Measurements from ENCODE around the gene MACO1. TPM values are rescaled to one million over a fixed set of nuclear protein-coding genes. Genes with fewer than 3 reads are reported as not detected.

MACO1 gene
- total and polyA plus RNA-seq, 2 of the 8 experiments (the other 6 are each of a cell fraction or from before 2014, with no cell fraction given): 3.5 to 15.1 TPM

DNA sequence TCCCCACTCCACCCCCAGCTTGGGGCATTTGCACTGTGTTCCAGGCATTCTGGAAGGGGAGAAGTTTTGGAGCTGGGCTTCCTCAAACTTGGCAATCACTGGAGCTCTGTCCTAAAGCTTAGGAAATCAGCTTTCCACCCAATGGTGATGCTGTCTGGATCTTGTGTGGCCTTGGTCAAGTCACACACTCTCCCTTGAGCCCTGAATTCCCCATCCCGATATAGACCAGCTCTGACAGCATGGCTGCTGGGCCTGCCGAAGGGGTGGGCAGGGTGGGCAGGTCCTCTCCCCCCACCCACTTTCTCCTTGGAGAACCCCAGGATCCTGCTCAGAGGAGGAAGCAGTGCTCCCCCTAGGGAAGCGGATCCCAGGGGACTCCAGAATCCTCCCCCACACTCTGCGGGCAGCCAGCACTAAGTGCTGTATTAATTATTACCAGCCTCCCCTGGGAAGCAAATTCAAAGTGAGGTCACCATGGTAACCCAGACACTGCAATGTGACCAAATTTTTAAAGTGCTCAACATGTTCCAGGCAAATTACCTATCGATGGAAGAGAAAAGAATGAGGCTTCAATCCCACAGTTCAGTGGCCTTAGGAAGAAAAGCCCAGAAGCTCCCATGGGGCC is 91.4 kb downstream of the MACO1 start:
- Histone ChIP-seq H3K4me2 (ENCODE audit: insufficient read depth in 1 of 2, low read depth in 2 of 2, low read length in 2 of 2) (no peak overlapping the region), H3K18ac (ENCODE audit: extremely low read depth, low read length) (no peak overlapping the region), H3K9me3 (ENCODE audit: insufficient read depth in 2 of 2, low read depth in 1 of 2, low read length in 1 of 2) (peaks cover 0 to 5% of the 10 kb centered on the region in 2 experiments; a peak in 1 of 4 replicates), H3K4me1 (replicated peaks in 1 of 4; ENCODE audit: control insufficient read depth in 3 of 4, insufficient read depth in 4 of 4, low read length in 3 of 4) (peaks cover 4 to 8% (median 4%) of the 10 kb centered on the region in 4 experiments; a peak in 6 of 7 replicates), H2AK5ac (ENCODE audit: low read depth, low read length) (no peak overlapping the region), H3K4me3 (ENCODE audit: extremely low read depth in 1 of 4, insufficient read depth in 2 of 4, low read depth in 3 of 4, low read length in 4 of 4) (no peak overlapping the region), H2BK12ac (ENCODE audit: low read depth, low read length) (no peak overlapping the region), H3K14ac (ENCODE audit: insufficient read length) (no peak overlapping the region), H3K79me2 (ENCODE audit: control insufficient read depth in 1 of 2, insufficient read depth in 2 of 2, low read length in 2 of 2) (no peaks in the 10 kb centered on the region), H2BK20ac (ENCODE audit: low read length) (no peak overlapping the region), H4K20me1 (replicated peaks in 1 of 2; ENCODE audit: control insufficient read depth in 1 of 2, insufficient read depth in 2 of 2, low read length in 2 of 2) (no peaks in the 10 kb centered on the region), H2BK120ac (replicated peaks; ENCODE audit: low read depth, low read length) (no peak overlapping the region), H3K56ac (replicated peaks; ENCODE audit: insufficient read length, low read depth, low read length) (no peak overlapping the region), H3K23me2 (ENCODE audit: low read depth, low read length) (no peaks in the 10 kb centered on the region), H3K27me3 (replicated peaks in 1 of 4; ENCODE audit: control insufficient read depth in 3 of 4, extremely low read depth in 1 of 4, insufficient read depth in 3 of 4, low read length in 3 of 4) (no peaks in the 10 kb centered on the region; a peak in 1 of 7 replicates), H2AFZ (ENCODE audit: low read length) (no peak overlapping the region), H3K4ac (replicated peaks; ENCODE audit: insufficient read length, low read depth, low read length) (no peak overlapping the region), H3K79me1 (ENCODE audit: low read depth, low read length) (no peaks in the 10 kb centered on the region), H3K23ac (ENCODE audit: insufficient read length) (no peak overlapping the region), H3K36me3 (ENCODE audit: control insufficient read depth in 2 of 4, insufficient read depth in 4 of 4, low read length in 3 of 4) (no peaks in the 10 kb centered on the region), H4K5ac (ENCODE audit: insufficient read length, low read depth, low read length) (no peak overlapping the region), H2BK5ac (ENCODE audit: low read depth, low read length) (no peak overlapping the region), H4K91ac (replicated peaks; ENCODE audit: insufficient read length, low read length) (no peak overlapping the region), H3K27ac (ENCODE audit: low read depth, low read length) (no peak overlapping the region), H4K8ac (ENCODE audit: extremely low read depth, insufficient read depth, low read length) (no peak overlapping the region), H2BK15ac (ENCODE audit: low read length) (no peak overlapping the region), H3K9ac (replicated peaks in 1 of 4; ENCODE audit: extremely low read depth in 1 of 4, low read depth in 3 of 4, low read length in 3 of 4) (no peak overlapping the region)
- DNase-seq (ENCODE audit: low read depth in 1 of 2, low spot score in 2 of 2): no peak
- WGBS, 2 experiments (ENCODE audit: extremely low coverage in 1 of 2, insufficient coverage in 1 of 2, insufficient read length in 1 of 2, insufficient replicate concordance in 2 of 2, low coverage in 1 of 2, low lambda C conversion rate in 2 of 2, missing lambda C conversion rate in 1 of 2): 83% methylated on average over 5 of the region's 5 CpGs; no CpG with 5 or more reads in 1 of the 2 experiments
- no peak for FAIRE-seq
- ChIA-PET POLR2A (ENCODE audit: partially characterized antibody) (interaction anchor here (1.5 to 4.0 kb wide), 2 partner anchors 16 to 19 kb away, joined by 5 to 12 read pairs (median 10); no protein-coding TSS in a partner anchor), CTCF (ENCODE audit: partially characterized antibody) (interaction anchor here (0.6 to 15.3 kb wide), 15 partner anchors 8 to 108 kb away, joined by 3 to 240 read pairs (median 6); no protein-coding TSS in a partner anchor)
- TF ChIP-seq TAF7 (optimal IDR thresholded peaks at IDR 0.05; ENCODE audit: borderline replicate concordance, low read depth, low read length) (no peak), PHF8 (conservative IDR thresholded peaks at IDR 0.05; ENCODE audit: low read depth, low read length) (no peak), CBX5 (IDR thresholded peaks at IDR 0.05; ENCODE audit: low read depth, low read length) (no peak), GABPA (IDR thresholded peaks at IDR 0.05; ENCODE audit: borderline replicate concordance, insufficient read depth, low read length) (no peak), SIRT6 (IDR thresholded peaks at IDR 0.05; ENCODE audit: low read length) (no peak), RNF2 (IDR thresholded peaks at IDR 0.05; ENCODE audit: borderline replicate concordance, low read depth, low read length, missing control alignments, poor library complexity, severe bottlenecking) (no peak), CBX8 (IDR thresholded peaks at IDR 0.05; ENCODE audit: borderline replicate concordance, low read depth, low read length) (no peak), MAFK (IDR thresholded peaks at IDR 0.05; ENCODE audit: low read depth, low read length) (no peak), HDAC6 (IDR thresholded peaks at IDR 0.05; ENCODE audit: low read depth, low read length) (no peak), RAD21 (IDR thresholded peaks at IDR 0.05 in 1 of 2, conservative IDR thresholded peaks at IDR 0.05 in 1 of 2; ENCODE audit: low read depth in 2 of 2, low read length in 2 of 2) (no peak), KDM1A (IDR thresholded peaks at IDR 0.05; ENCODE audit: borderline replicate concordance, low read length) (no peak), CREB1 (IDR thresholded peaks at IDR 0.05) (no peak), TBP (IDR thresholded peaks at IDR 0.05; ENCODE audit: low read depth, low read length) (no peak)
